Tongue (tissue), 2 donors: ENCODE results near the gene LYRM1. TPM values are rescaled to one million over a fixed set of nuclear protein-coding genes. Genes with fewer than 3 reads are reported as not detected.
A peak's percentile ranks its signal among the peaks of the same experiment; 100 is the strongest.
"Not testable (repeated sequence)": the region's sequence is repeated elsewhere in the genome, so short reads cannot be mapped to it uniquely, and the experiment has no call there.

ENCODE experiments used
- DNase-seq: peaks from one replicate; pipeline ENCODE4 v3.0.0-alpha.2; 2015
- total RNA-seq: library from RNA; depleted of rRNA; stranded (reverse); fragments of >200 nt; gene quantifications from one replicate; pipeline ENCODE4 v1.2.3, GENCODE V29; 2014

LYRM1 gene, protein sequence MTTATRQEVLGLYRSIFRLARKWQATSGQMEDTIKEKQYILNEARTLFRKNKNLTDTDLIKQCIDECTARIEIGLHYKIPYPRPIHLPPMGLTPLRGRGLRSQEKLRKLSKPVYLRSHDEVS
- total RNA-seq = 27.6 TPM

GRCh38 chr16:20900299-20901067 lies at the start of gene LYRM1, which contains the start of gene DCUN1D3:
LYRM1 (plus strand) TSS chr16:20900771; CDS start chr16:20915556, 14,785 bp downstream.
DCUN1D3 (minus strand) TSS chr16:20900358; CDS start chr16:20862538, 37,820 bp downstream.
- peak; percentile 99 for DNase-seq

- no peak for DNase-seq
Observed at GRCh38 chr16:20850981-20851380, 49.6 kb upstream of the LYRM1 start.

GRCh38 chr16:20851601-20852000 lies 49.0 kb upstream of the LYRM1 start:
- DNase-seq = peak; percentile 90

GRCh38 chr16:20853143-20853542 lies 47.4 kb upstream of the LYRM1 start:
- DNase-seq = no peak

GRCh38 chr16:20853981-20854620 lies 46.5 kb upstream of the LYRM1 start:
- no peak for DNase-seq

GRCh38 chr16:20854963-20855362 lies 45.6 kb upstream of the LYRM1 start:
- no peak for DNase-seq

DNA sequence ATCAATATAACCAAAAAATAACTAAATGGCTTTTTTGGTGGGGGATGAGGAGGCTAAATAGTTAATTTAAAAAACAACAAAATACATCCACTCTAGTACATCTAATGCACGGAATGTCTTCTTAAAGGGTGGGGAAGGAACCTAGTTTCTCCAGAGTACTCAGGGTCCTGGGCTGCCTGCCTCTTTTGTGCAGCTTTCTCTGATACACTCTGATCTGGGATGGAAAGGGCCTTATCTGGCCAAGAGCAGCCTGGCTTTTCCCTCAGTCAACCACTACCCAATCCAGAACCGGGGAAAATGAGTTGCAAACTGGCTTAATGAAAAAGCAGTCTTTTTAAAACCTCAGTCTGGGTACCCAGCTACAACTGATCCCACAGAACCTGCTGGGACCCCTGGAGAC lies 43.3 kb upstream of the LYRM1 start:
- DNase-seq = no peak

GRCh38 chr16:20859229-20859628 lies 41.3 kb upstream of the LYRM1 start:
- no peak for DNase-seq

DNA sequence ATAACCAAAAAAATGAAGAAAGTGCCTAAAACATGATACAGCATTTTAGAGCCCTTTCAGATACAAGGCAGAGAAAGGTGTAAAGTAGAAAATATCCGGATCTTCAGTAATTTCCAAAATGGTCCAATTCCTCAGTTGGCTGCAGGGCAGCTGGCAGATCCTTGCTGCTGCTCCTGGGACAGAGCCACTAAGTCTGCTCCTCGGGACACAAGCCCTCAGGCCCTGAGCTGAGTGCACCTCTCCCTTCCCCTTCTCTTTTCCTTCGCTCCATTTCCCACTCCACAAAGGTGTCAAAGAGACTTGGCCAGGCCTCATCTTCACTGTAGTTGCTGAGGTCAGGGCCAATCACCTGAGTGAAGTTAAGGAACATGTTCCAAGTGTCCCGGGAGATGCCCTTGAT lies 40.9 kb upstream of the LYRM1 start:
- DNase-seq = no peak

GRCh38 chr16:20860361-20860760 lies 40.2 kb upstream of the LYRM1 start:
- no peak for DNase-seq

DNA sequence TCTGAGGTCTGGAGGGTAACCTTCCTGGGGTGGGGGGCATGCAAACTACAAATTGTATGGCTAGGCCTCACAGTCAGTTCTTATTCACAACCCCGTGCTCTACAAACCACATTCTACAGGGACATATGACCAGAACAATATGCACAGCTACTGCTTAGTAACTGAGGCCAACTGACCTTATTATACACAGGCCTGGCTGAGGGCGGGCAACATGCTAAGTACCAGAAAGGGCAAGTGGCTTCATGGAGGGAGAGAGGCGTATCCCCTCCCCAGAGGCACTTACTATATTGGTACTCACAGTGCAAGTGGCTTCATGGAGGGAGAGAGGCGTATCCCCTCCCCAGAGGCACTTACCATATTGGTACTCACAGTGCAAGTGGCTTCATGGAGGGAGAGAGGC lies 39.6 kb upstream of the LYRM1 start:
- not testable (repeated sequence) for DNase-seq

- no peak for DNase-seq
Observed at GRCh38 chr16:20862162-20862960, 38.2 kb upstream of the LYRM1 start.

GRCh38 chr16:20864376-20864775 lies 36.2 kb upstream of the LYRM1 start:
- DNase-seq = not testable (repeated sequence)

- DNase-seq = peak; percentile 26
Observed at GRCh38 chr16:20865420-20866131, 35.0 kb upstream of the LYRM1 start.

- no peak for DNase-seq
Observed at GRCh38 chr16:20866145-20866772, 34.3 kb upstream of the LYRM1 start.

- DNase-seq = no peak
Observed at GRCh38 chr16:20866801-20867200, 33.8 kb upstream of the LYRM1 start.

DNA sequence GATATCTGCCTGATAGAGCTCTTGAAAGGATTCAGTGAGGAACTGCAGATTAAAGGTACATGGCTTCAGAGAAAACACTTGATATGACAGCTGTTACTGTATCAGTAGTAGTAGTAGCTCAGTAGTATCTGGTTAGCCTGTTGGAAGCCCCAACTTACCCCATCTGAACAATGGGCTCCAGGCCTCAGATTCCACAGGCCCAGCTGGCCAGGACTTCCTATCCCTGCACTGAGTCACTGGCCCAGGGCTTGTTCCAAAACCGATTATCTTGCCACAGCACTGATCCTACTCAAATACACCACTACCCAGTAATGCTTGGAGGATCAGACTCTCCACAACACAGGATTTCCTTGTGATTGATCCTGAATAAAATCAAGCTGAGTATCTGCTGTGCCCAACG lies 33.0 kb upstream of the LYRM1 start:
- no peak for DNase-seq

DNA sequence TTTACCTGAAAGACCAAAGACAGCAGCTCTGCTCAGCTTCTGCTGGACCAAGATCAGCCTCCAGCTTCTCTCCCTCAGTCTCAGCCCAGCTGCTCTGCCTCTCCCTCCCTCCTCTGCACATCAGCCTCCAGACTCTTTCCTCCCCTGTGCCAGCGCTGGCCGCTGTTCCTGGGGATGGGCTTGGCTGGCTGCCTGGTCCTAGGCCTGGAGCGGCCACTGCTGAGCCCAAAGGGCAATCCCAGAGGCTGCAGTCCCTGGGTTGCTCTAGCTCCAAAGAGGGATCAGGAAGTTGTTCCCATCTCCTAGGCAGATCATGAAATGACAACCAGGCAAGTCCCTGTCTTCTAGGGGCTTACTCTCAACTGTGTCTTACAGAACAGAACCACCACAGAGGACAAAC lies 31.7 kb upstream of the LYRM1 start:
- DNase-seq = peak; percentile 66

DNA sequence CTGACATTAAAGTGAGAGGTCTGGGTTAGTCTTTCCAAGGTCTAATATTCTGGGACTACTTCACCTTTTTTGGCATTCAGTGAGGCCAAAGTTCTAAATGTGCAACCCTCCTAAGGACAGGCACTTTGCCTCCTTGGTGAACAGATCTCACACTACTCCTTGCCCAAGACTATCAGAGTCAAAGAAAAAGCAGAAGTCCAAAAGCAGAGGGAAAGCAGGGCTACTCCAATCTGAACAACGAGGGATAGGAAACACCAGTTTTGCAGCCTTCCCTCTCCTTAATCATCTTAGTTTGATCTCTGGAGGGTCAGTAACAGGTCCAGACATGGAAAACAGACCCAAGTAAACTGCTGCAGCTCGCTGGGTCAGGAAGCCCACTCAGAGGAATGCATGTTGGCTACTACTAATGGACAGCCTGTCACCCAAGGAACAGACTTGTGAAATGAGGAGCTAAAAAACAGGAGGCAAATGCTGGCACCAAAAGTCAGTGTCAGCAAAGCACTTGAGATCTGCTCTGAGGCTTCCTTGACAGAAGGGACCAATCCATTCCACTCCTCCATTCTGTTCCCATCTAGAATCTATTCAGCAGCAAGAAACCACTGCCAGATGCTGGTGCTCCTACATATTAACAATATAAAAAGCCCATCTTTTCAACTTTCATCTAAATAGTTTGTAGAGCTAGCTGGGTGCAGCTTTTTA lies 30.3 kb upstream of the LYRM1 start:
- no peak for DNase-seq

DNA sequence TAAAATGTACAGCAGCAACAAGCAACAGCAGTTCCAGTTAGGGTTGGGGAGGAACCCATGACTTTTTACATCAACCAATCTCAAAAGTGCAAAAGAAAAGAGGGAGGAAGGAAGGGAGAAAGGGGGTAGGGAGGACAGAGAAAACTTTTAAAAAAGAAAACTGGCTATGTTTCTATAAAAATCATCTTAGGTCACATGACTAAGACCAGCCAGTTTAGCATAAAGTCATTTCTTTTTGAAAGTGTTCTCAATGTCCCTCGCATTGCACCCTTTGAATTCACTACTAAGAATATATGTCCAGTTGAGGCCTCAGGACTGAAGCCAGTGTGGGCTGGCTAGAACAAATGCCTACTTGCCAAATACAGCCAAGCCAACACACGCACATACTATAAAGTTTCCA lies 29.3 kb upstream of the LYRM1 start:
- DNase-seq = no peak
